ENCODE data around the gene LRP2. TPM values are rescaled to one million over a fixed set of nuclear protein-coding genes. Genes with fewer than 3 reads are reported as not detected.

Gene LRP2
- total and polyA plus RNA-seq, 4 experiments from 2014 or later, result not detected

DNA sequence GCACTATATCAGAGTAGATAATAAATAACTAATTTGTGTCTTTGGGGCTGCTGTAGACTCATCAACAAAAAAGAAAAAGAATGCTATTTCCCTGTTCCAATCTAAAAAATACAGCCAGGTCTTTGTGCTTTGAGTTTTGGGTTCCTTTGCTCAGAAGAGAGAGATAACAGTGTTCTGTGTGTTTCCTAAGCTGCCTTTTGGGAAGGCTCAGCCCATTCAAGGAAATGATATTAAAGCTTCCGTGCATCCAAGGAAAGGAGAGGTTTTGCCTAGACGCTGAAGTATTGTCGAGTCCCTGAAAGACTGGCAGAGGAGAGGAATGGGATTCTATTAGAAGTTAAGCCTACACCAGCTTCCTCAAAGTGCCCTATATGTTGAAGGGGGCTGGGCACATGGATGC, 25.8 kb upstream of the LRP2 start:
- no peak for DNase-seq
- no peaks in the 10 kb centered on the region for H3K36me3 ChIP-seq (ENCODE audit: insufficient read depth, low read length)
- Mint-ChIP-seq H3K9me3 (no peaks in the 10 kb centered on the region), H3K27me3 (peaks cover 11 to 26% of the 10 kb centered on the region in 2 donors), H3K4me3 (no peak overlapping the region), H3K4me1 (no peaks in the 10 kb centered on the region), H3K36me3 (no peaks in the 10 kb centered on the region), H3K27ac (peak overlapping the region in 1 of 7 donors; percentile 53)
- H3K27ac ChIP-seq (ENCODE audit: low read depth, low read length), result no peak overlapping the region
- no peaks in the 10 kb centered on the region for H3K9me3 ChIP-seq (ENCODE audit: control insufficient read depth in 1 of 2, low read length in 2 of 2)
- H3K27me3 ChIP-seq (ENCODE audit: insufficient read depth, low read length), result no peaks in the 10 kb centered on the region
- ChIA-PET CTCF (ENCODE audit: partially characterized antibody) (interaction anchor here (1.4 kb wide), 1 partner anchor 8 kb away, joined by 3 read pairs; no protein-coding TSS in a partner anchor), POLR2A (ENCODE audit: partially characterized antibody) (no interaction called here)
- intact Hi-C loops (cut with micrococcal nuclease), result no loop called here
- H3K4me1 ChIP-seq (ENCODE audit: insufficient read depth, low read length), result no peaks in the 10 kb centered on the region
- H3K4me3 ChIP-seq (ENCODE audit: low read length in 2 of 2), result no peak overlapping the region

DNA sequence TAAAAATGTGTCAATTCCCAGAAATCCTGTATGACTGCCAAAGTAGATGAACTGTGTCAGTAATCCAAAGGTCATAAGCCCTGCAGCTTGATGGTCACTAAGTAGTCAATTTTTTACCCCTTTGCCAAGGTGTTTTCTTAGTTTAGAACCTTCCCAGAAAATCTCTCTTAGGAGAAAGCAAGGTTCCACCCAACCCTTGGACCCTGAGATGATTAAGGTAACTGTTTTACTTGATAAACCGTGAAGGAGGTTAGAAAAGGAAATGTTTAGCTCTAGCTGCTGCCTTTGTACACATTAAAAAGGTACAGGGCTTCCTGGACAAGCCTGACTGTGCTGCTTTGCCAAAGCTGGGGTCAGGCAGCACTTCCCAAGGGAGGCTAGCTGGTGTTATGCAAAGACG, 24.4 kb upstream of the LRP2 start:
- Histone ChIP-seq H3K4me1 (ENCODE audit: insufficient read depth, low read length) (no peaks in the 10 kb centered on the region), H3K27me3 (ENCODE audit: insufficient read depth, low read length) (peaks cover 5% of the 10 kb centered on the region), H3K4me3 (ENCODE audit: low read length in 2 of 2) (no peak overlapping the region), H3K27ac (ENCODE audit: low read depth, low read length) (no peak overlapping the region), H3K9me3 (ENCODE audit: control insufficient read depth in 1 of 2, low read length in 2 of 2) (no peaks in the 10 kb centered on the region), H3K36me3 (ENCODE audit: insufficient read depth, low read length) (no peaks in the 10 kb centered on the region)
- ChIA-PET POLR2A (ENCODE audit: partially characterized antibody) (no interaction called here), CTCF (ENCODE audit: partially characterized antibody) (no interaction called here)
- H3K27me3 Mint-ChIP-seq, result peaks cover 9 to 26% of the 10 kb centered on the region in 2 donors
- H3K36me3 Mint-ChIP-seq, result no peaks in the 10 kb centered on the region
- intact Hi-C loops (cut with micrococcal nuclease), result no loop called here
- no peaks in the 10 kb centered on the region for H3K4me1 Mint-ChIP-seq
- no peak for DNase-seq
- no peak overlapping the region for H3K27ac Mint-ChIP-seq
- no peak overlapping the region for H3K4me3 Mint-ChIP-seq
- peaks cover 0 to 2% (median 0%) of the 10 kb centered on the region in 8 donors for H3K9me3 Mint-ChIP-seq

DNA sequence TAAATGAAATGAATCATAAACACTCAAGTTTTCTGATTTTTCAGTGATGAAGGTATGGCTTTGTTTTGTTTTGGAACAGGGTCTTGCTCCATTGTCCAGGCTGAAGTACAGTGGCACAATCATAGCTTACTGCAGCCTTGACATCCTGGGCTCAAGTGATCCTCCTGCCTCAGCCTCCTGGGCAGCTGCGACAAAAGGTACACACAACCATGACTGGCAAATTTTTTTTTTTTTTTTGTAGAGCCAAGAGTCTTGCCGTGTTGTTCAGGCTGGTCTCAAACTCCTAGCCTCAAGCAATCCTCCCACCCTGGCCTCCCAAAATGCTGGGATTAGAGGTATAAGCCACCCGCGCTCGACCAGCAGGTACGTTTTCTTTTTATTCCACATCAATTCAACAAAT, 22.5 kb upstream of the LRP2 start:
- H3K27me3 Mint-ChIP-seq, result peaks cover 15 to 29% of the 10 kb centered on the region in 2 donors
- intact Hi-C loops (cut with micrococcal nuclease), result no loop called here
- no peak overlapping the region for H3K27ac Mint-ChIP-seq

DNA sequence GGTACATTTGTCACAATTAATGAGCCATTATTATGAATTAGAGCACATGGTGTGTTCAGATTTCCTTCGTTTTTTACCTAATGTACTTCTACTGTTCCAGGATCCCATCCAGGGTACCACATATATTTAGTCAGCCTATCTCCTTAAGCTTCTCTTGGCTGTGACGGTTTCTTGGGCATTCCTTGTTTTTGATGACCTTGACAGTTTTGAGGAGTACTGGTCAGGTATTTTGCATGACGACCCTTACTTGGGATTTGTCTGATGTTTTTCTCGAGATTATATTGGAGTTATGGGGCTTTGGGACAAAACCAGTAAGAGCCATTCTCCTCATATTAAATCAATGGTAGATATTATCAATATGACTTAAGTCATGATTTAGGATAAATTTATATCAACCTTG, 10.2 kb upstream of the LRP2 start:
- H3K4me3 Mint-ChIP-seq, result no peak overlapping the region
- H3K27ac Mint-ChIP-seq, result no peak overlapping the region
- POLR2A ChIA-PET (ENCODE audit: partially characterized antibody), result no interaction called here
- H3K27me3 Mint-ChIP-seq, result peaks cover 19 to 20% of the 10 kb centered on the region in 2 donors
- H3K27ac ChIP-seq (ENCODE audit: low read depth, low read length), result no peak overlapping the region
- intact Hi-C loops (cut with micrococcal nuclease), result no loop called here
- CTCF ChIA-PET (ENCODE audit: partially characterized antibody), result no interaction called here
- no peaks in the 10 kb centered on the region for H3K36me3 ChIP-seq (ENCODE audit: insufficient read depth, low read length)
- no peaks in the 10 kb centered on the region for H3K4me1 ChIP-seq (ENCODE audit: insufficient read depth, low read length)
- H3K4me1 Mint-ChIP-seq, result peaks cover 0 to 1% (median 0%) of the 10 kb centered on the region in 4 donors
- no peak for DNase-seq
- H3K9me3 Mint-ChIP-seq, result peaks cover 0 to 3% (median 0%) of the 10 kb centered on the region in 8 donors
- H3K9me3 ChIP-seq (ENCODE audit: control insufficient read depth in 1 of 2, low read length in 2 of 2), result no peaks in the 10 kb centered on the region
- H3K4me3 ChIP-seq (ENCODE audit: low read length in 2 of 2), result no peak overlapping the region
- H3K27me3 ChIP-seq (ENCODE audit: insufficient read depth, low read length), result peaks cover 3% of the 10 kb centered on the region
- H3K36me3 Mint-ChIP-seq, result no peaks in the 10 kb centered on the region

More for the DNA sequence above, 22.5 kb upstream of the LRP2 start:
- Mint-ChIP-seq H3K9me3 (peaks cover 0 to 6% (median 0%) of the 10 kb centered on the region in 8 donors), H3K4me3 (no peak overlapping the region), H3K36me3 (no peaks in the 10 kb centered on the region), H3K4me1 (no peaks in the 10 kb centered on the region)
- no peak overlapping the region for H3K27ac ChIP-seq (ENCODE audit: low read depth, low read length)
- no peaks in the 10 kb centered on the region for H3K36me3 ChIP-seq (ENCODE audit: insufficient read depth, low read length)
- ChIA-PET CTCF (ENCODE audit: partially characterized antibody) (interaction anchor here (1.2 kb wide), 1 partner anchor 12 kb away, joined by 4 read pairs; no protein-coding TSS in a partner anchor), POLR2A (ENCODE audit: partially characterized antibody) (no interaction called here)
- DNase-seq, result no peak
- peaks cover 5% of the 10 kb centered on the region for H3K27me3 ChIP-seq (ENCODE audit: insufficient read depth, low read length)
- H3K4me3 ChIP-seq (ENCODE audit: low read length in 2 of 2), result no peak overlapping the region
- no peaks in the 10 kb centered on the region for H3K9me3 ChIP-seq (ENCODE audit: control insufficient read depth in 1 of 2, low read length in 2 of 2)
- H3K4me1 ChIP-seq (ENCODE audit: insufficient read depth, low read length), result no peaks in the 10 kb centered on the region

DNA sequence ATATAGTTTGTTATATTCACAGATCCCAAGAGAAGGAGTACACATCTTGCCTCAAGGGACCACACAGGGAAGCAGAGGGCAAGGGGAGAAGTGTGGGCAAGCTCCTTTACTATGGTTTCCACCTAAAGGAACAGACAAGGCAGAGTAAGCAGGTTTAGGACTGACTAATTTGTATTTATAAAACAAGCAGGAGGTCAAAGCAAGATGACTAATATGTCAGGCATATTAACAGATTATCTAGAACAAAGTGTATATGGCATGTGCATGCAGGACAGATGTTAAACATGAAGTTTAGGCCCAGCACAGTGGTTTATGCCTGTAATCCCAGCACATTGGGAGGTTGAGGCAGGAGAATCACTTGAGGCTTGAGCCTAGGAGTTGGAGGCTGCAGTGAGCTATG, 3.7 kb upstream of the LRP2 start:
- POLR2A ChIA-PET (ENCODE audit: partially characterized antibody), result no interaction called here
- H3K36me3 ChIP-seq (ENCODE audit: insufficient read depth, low read length), result no peaks in the 10 kb centered on the region
- H3K27me3 ChIP-seq (ENCODE audit: insufficient read depth, low read length), result no peaks in the 10 kb centered on the region
- Mint-ChIP-seq H3K36me3 (peaks cover 0 to 11% of the 10 kb centered on the region in 2 donors), H3K27ac (no peak overlapping the region), H3K4me1 (peaks cover 16 to 39% (median 21%) of the 10 kb centered on the region in 4 donors), H3K9me3 (peaks cover 0 to 3% (median 0%) of the 10 kb centered on the region in 8 donors), H3K4me3 (no peak overlapping the region), H3K27me3 (peaks cover 18 to 21% of the 10 kb centered on the region in 2 donors)
- DNase-seq, result no peak
- CTCF ChIA-PET (ENCODE audit: partially characterized antibody), result no interaction called here
- H3K27ac ChIP-seq (ENCODE audit: low read depth, low read length), result no peak overlapping the region
- no peaks in the 10 kb centered on the region for H3K9me3 ChIP-seq (ENCODE audit: control insufficient read depth in 1 of 2, low read length in 2 of 2)
- intact Hi-C loops (cut with micrococcal nuclease), result loop anchor here (10.0 kb wide), 1 partner anchor 109 kb away; the partner anchor contains the start of gene BBS5
- no peak overlapping the region for H3K4me3 ChIP-seq (ENCODE audit: low read length in 2 of 2)
- H3K4me1 ChIP-seq (ENCODE audit: insufficient read depth, low read length), result peaks cover 16% of the 10 kb centered on the region

DNA sequence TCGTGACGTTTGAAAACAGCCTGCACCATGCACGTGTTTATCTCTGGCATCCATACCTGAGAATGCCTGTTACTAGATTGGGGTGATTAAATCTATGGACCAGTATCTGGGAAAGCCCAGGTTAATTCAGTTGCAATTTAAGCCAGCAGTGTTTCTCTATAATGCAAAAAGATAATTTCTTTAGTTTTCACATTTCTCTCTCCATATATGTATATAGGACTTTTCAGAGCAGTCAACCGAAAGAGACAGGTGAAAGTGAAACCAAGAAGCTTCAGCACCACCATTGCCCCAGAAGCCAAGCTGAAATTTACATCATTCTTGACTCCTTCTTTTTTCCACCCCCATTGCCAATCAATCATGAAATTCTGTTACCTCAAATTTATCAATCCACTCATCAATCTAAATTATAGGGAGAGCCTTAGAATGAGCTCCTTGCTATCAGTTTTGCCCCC, 2.7 kb upstream of the LRP2 start:
- DNase-seq, result peak in 3 of 5 donors; percentile 17 to 28 (median 24)
- Mint-ChIP-seq H3K9me3 (peaks cover 0 to 3% (median 0%) of the 10 kb centered on the region in 8 donors), H3K4me1 (peaks cover 16 to 41% (median 21%) of the 10 kb centered on the region in 4 donors), H3K36me3 (peaks cover 0 to 11% of the 10 kb centered on the region in 2 donors), H3K4me3 (peak overlapping the region; percentile 89 to 97 (median 95)), H3K27ac (peak overlapping the region in 5 of 7 donors; percentile 6 to 90 (median 79)), H3K27me3 (peaks cover 20 to 23% of the 10 kb centered on the region in 2 donors)
- peak overlapping the region; percentile 78 to 92 for H3K4me3 ChIP-seq (ENCODE audit: low read length in 2 of 2)
- H3K4me1 ChIP-seq (ENCODE audit: insufficient read depth, low read length), result peaks cover 16% of the 10 kb centered on the region
- ChIA-PET POLR2A (ENCODE audit: partially characterized antibody) (interaction anchor here (0.8 kb wide), 1 partner anchor 220 kb away, joined by 3 read pairs; the partner anchor contains the start of gene PPIG), CTCF (ENCODE audit: partially characterized antibody) (no interaction called here)
- intact Hi-C loops (cut with micrococcal nuclease), result loop anchor here (10.0 kb wide), 1 partner anchor 110 kb away; the partner anchor contains the start of gene BBS5
- no peak overlapping the region for H3K27ac ChIP-seq (ENCODE audit: low read depth, low read length)
- peaks cover 6% of the 10 kb centered on the region for H3K27me3 ChIP-seq (ENCODE audit: insufficient read depth, low read length)
- no peaks in the 10 kb centered on the region for H3K9me3 ChIP-seq (ENCODE audit: control insufficient read depth in 1 of 2, low read length in 2 of 2)
- H3K36me3 ChIP-seq (ENCODE audit: insufficient read depth, low read length), result no peaks in the 10 kb centered on the region

DNA sequence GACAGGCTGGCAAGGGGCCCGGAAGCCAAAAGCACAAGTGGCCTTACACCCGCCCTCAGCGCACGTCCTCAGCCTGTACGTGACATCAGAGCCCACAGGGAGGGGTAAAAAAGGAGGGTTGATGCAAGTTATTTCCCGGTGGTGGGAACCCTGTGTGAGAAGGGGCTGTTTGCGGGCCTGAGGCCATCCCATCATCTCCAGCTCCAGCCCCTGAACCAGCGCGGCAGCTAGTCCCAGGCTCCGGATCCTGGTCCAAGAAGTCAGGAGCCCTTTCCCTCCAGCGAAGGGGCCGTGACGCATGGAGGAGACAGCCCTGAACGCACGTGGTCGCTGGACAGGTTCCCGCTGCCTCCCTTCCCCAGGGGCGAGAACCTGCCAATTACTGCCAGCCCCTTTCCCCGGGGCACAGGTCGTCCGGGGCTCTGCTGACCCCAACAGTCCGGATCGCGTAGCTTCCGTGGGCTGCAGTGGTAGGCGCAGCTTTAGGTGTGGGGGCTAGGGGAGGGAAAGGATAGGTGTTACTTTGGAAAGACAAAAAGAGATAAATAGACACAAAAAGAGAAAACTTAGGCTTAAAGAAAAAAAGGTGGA, 1.3 kb upstream of the LRP2 start:
- intact Hi-C loops (cut with micrococcal nuclease), result loop anchor here (5.0 to 10.0 kb wide), 3 partner anchors 111 to 401 kb away; partner anchors contain the start of gene BBS5
- CTCF ChIA-PET (ENCODE audit: partially characterized antibody), result no interaction called here
- peaks cover 22 to 23% of the 10 kb centered on the region in 2 donors for H3K27me3 Mint-ChIP-seq
- POLR2A ChIA-PET (ENCODE audit: partially characterized antibody), result no interaction called here
- peaks cover 16 to 41% (median 21%) of the 10 kb centered on the region in 4 donors for H3K4me1 Mint-ChIP-seq
- H3K9me3 Mint-ChIP-seq, result no peaks in the 10 kb centered on the region
- Histone ChIP-seq H3K9me3 (ENCODE audit: control insufficient read depth in 1 of 2, low read length in 2 of 2) (no peaks in the 10 kb centered on the region), H3K4me3 (ENCODE audit: low read length in 2 of 2) (peak overlapping the region; percentile 78 to 92), H3K4me1 (ENCODE audit: insufficient read depth, low read length) (peaks cover 16% of the 10 kb centered on the region), H3K27me3 (ENCODE audit: insufficient read depth, low read length) (peaks cover 6% of the 10 kb centered on the region), H3K27ac (ENCODE audit: low read depth, low read length) (no peak overlapping the region), H3K36me3 (ENCODE audit: insufficient read depth, low read length) (no peaks in the 10 kb centered on the region)
- H3K27ac Mint-ChIP-seq, result peak overlapping the region in 6 of 7 donors; percentile 32 to 89 (median 64)
- DNase-seq, result peak in 3 of 5 donors; percentile 44 to 75 (median 51)
- H3K36me3 Mint-ChIP-seq, result peaks cover 0 to 11% of the 10 kb centered on the region in 2 donors
- H3K4me3 Mint-ChIP-seq, result peak overlapping the region; percentile 89 to 97 (median 95)
